Activated CD8-positive, alpha-beta T cell treated with anti-CD3 and anti-CD28 coated beads for 36 hours (primary cell): ENCODE data around the gene DNAAF9. TPM values are rescaled to one million over a fixed set of nuclear protein-coding genes. Genes with fewer than 3 reads are reported as not detected.

Experiments
- ATAC-seq: fragments of 200-7000 bp; cut with Tn5 transposase; one replicate; pipeline ENCODE4 v1.10.0; 2021; ENCODE audit warnings: mild to moderate bottlenecking, moderate library complexity
- CTCF ChIA-PET: fragments of 350-600 bp; sonication (Branson Sonifier 250); formaldehyde crosslinking; loops from one replicate; lab custom pipeline; 2021; ENCODE audit warnings: antibody characterized with exemption; lab: Charles Lee
- POLR2A ChIA-PET: fragments of 350-600 bp; sonication (Branson Sonifier 250); formaldehyde crosslinking; loops from one replicate; lab custom pipeline; 2021; ENCODE audit warnings: antibody characterized with exemption; lab: Charles Lee
- DNase-seq: peaks from one replicate; pipeline ENCODE4 v3.0.0-alpha.2; 2020
- H3K27ac Mint-ChIP-seq: one replicate; pipeline ENCODE4 v1.8.0; 2021; ENCODE audit warnings: mild to moderate bottlenecking, mixed read lengths
- H3K27me3 Mint-ChIP-seq: one replicate; pipeline ENCODE4 v1.8.0; 2021; ENCODE audit warnings: mixed read lengths
- H3K36me3 Mint-ChIP-seq: one replicate; pipeline ENCODE4 v1.8.0; 2021; ENCODE audit warnings: low read depth, mixed read lengths
- H3K4me1 Mint-ChIP-seq: one replicate; pipeline ENCODE4 v1.8.0; 2021; ENCODE audit warnings: low read depth, mixed read lengths
- H3K4me3 Mint-ChIP-seq: one replicate; pipeline ENCODE4 v1.8.0; 2021; ENCODE audit warnings: mild to moderate bottlenecking, moderate library complexity, mixed read lengths
- H3K9me3 Mint-ChIP-seq: one replicate; pipeline ENCODE4 v1.8.0; 2021; ENCODE audit warnings: mixed read lengths
- intact Hi-C: fragments of 100-400 bp; cut with micrococcal nuclease; formaldehyde crosslinking; loops from one replicate; pipeline ENCODE4 v1.10.0; 2022
- total RNA-seq, 2 experiments: library from RNA; stranded (reverse); gene quantifications; one replicate each; pipeline ENCODE4 v1.2.3, GENCODE V29; 2021
- TF ChIP-seq, protein P1 (sequence below): fragments of 200-600 bp; IDR thresholded peaks from one replicate; pipeline ENCODE4 v1.8.0; 2022; ENCODE audit warnings: antibody characterized with exemption, mild to moderate bottlenecking

DNAAF9 gene
- total RNA-seq, 2 experiments from 2014 or later, result 1.4 to 1.7 TPM

DNA sequence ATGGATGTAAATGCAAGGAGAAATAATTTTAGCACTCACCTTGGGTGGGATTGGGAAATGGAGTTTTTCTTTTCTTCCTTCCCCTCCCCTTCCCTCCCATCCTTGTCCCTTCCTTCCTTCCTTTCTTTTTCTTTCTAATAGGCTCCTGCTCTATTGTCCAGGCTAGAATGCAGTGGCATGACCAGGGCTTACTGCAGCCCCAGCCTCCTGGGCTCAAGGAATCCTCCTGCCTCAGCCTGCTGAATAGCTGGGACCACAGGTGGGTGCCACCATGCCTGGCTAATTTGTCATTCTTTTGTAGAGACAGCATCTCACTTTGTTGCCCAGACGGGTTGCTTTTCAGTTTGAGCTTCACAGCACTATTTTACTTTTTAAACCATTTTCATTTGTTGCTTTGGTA, 41.9 kb upstream of the DNAAF9 start:
- no peaks in the 10 kb centered on the region for H3K36me3 Mint-ChIP-seq
- H3K4me3 Mint-ChIP-seq, result no peak overlapping the region
- DNase-seq, result no peak
- no peaks in the 10 kb centered on the region for H3K27me3 Mint-ChIP-seq
- ATAC-seq, result no peak
- POLR2A ChIA-PET, result no interaction called here
- CTCF ChIA-PET, result no interaction called here
- H3K4me1 Mint-ChIP-seq, result no peaks in the 10 kb centered on the region
- intact Hi-C loops, result no loop called here
- no peak overlapping the region for H3K27ac Mint-ChIP-seq
- TF ChIP-seq, protein P1, sequence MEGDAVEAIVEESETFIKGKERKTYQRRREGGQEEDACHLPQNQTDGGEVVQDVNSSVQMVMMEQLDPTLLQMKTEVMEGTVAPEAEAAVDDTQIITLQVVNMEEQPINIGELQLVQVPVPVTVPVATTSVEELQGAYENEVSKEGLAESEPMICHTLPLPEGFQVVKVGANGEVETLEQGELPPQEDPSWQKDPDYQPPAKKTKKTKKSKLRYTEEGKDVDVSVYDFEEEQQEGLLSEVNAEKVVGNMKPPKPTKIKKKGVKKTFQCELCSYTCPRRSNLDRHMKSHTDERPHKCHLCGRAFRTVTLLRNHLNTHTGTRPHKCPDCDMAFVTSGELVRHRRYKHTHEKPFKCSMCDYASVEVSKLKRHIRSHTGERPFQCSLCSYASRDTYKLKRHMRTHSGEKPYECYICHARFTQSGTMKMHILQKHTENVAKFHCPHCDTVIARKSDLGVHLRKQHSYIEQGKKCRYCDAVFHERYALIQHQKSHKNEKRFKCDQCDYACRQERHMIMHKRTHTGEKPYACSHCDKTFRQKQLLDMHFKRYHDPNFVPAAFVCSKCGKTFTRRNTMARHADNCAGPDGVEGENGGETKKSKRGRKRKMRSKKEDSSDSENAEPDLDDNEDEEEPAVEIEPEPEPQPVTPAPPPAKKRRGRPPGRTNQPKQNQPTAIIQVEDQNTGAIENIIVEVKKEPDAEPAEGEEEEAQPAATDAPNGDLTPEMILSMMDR, result no peak
- H3K9me3 Mint-ChIP-seq, result no peaks in the 10 kb centered on the region

DNA sequence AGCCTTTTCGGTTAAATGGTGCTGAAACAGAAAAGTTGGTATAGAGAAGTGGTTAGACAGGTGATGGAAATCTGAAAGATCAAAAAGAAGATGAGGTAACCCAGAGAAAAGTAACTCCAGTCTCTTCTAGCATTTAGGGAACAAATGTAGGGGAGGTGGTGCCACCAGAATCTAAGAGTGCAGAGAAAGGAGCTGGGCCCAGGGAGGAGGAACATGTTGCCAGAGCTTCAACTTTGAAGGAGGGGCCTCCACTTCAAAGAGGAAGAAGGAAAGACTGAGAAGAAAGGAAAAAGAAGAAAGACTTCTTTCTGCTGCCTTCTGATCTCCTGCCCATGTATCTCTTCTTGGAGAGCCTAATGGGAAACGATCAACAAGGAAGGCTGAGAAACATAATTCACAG, 39.9 kb upstream of the DNAAF9 start:
- no peak for ATAC-seq
- Mint-ChIP-seq H3K36me3 (no peaks in the 10 kb centered on the region), H3K4me3 (no peak overlapping the region), H3K27me3 (no peaks in the 10 kb centered on the region), H3K9me3 (no peaks in the 10 kb centered on the region), H3K4me1 (no peaks in the 10 kb centered on the region), H3K27ac (no peak overlapping the region)
- CTCF ChIA-PET, result no interaction called here
- TF ChIP-seq, protein P1, result no peak
- no peak for DNase-seq
- POLR2A ChIA-PET, result interaction anchor here (0.5 kb wide), 1 partner anchor 167 kb away, joined by 3 read pairs; no protein-coding TSS in a partner anchor
- intact Hi-C loops, result no loop called here

DNA sequence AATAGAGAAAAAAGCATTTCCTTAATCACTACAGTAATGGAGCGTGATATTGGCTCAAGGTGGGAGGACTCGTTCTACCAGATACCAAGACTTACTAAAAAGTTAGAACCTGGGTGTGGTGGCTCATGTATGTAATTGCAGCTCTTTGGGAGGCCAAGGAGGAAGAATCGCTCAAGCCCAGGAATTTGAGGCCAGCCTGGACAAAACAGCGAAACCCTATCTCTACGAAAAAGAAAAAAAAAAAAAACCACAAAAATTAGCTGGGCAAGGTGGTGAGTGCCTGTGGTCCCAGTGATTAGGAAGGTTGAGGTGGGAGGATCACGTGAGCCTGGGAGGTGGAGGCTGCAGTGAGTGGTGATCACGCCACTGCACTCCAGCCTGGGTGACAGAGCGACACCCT, 39.3 kb upstream of the DNAAF9 start:
- ATAC-seq (no peak), DNase-seq (no peak)
- Mint-ChIP-seq H3K36me3 (no peaks in the 10 kb centered on the region), H3K27me3 (no peaks in the 10 kb centered on the region), H3K4me1 (no peaks in the 10 kb centered on the region), H3K4me3 (no peak overlapping the region), H3K27ac (no peak overlapping the region), H3K9me3 (no peaks in the 10 kb centered on the region)
- intact Hi-C loops, result no loop called here
- POLR2A ChIA-PET, result no interaction called here
- CTCF ChIA-PET, result no interaction called here
- TF ChIP-seq, protein P1, result no peak

DNA sequence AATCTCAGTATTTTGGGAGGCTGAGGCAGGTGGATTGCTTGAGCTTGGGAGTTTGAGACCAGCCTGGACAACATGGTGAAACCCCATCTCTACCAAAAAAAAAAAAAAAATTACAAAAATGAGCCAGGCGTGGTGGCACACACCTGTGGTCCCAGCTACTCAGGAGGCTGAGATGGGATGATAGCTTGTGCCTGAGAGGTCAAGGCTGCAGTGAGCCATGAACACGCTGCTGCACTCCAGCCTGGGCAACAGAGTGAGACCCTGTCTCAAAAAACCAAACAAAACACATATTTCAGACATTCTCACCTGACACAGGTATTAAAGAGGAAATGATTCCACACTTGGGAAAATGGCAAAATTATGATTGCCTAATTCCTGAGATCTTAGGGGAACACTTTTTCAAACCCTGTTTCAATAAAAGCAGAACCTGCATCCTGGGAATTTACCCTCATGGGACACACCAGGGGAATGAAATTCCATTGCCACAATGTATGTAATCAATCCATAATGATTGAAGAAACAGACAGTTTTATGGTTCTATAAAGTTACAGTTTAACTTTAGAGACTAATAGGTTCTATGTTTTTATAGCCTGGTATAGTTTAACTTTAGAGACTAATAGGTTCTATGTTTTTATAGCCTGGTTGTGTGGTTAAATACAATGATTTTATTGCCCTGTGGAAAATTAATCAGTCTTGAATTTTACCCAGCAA, 29.6 kb upstream of the DNAAF9 start:
- CTCF ChIA-PET, result no interaction called here
- Mint-ChIP-seq H3K4me3 (no peak overlapping the region), H3K4me1 (no peaks in the 10 kb centered on the region), H3K27me3 (no peaks in the 10 kb centered on the region), H3K27ac (no peak overlapping the region), H3K36me3 (no peaks in the 10 kb centered on the region), H3K9me3 (no peaks in the 10 kb centered on the region)
- POLR2A ChIA-PET, result interaction anchor here (0.6 kb wide), 1 partner anchor 228 kb away, joined by 3 read pairs; no protein-coding TSS in a partner anchor
- ATAC-seq (no peak), DNase-seq (no peak)
- TF ChIP-seq, protein P1, result no peak
- intact Hi-C loops, result no loop called here

DNA sequence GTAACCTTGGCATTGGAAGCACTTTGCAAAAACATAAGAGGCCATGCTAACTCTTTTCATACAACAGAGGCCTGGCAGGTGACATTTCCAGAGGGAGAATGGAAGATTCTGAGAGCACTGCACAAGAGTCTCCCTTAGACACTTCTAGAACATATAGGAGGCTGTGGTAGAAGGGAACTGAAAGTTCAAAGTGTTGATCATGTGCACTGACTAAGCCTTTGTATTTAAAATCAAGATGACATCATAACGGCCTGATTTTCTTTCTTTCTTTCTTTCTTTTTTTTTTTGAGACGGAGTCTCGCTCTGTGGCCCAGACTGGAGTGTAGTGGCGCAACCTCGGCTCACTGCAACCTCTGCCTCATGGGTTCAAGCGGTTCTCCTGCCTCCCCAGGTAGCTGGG, 26.8 kb upstream of the DNAAF9 start:
- TF ChIP-seq, protein P1, result no peak
- ATAC-seq (no peak), DNase-seq (no peak)
- intact Hi-C loops, result no loop called here
- no peaks in the 10 kb centered on the region for H3K4me1 Mint-ChIP-seq
- H3K9me3 Mint-ChIP-seq, result no peaks in the 10 kb centered on the region
- CTCF ChIA-PET, result no interaction called here
- no peak overlapping the region for H3K4me3 Mint-ChIP-seq
- peaks cover 9% of the 10 kb centered on the region for H3K27me3 Mint-ChIP-seq
- H3K36me3 Mint-ChIP-seq, result no peaks in the 10 kb centered on the region
- no peak overlapping the region for H3K27ac Mint-ChIP-seq
- POLR2A ChIA-PET, result no interaction called here
